CD4-positive, alpha-beta T cell treated with Interleukin-1 beta for 1 hour (primary cell): ENCODE data around the gene CPNE4.

ENCODE experiments used
- DNase-seq, 2 donors: peaks; one replicate each; pipeline ENCODE4 v3.0.0-alpha.2; 2020 to 2022

The CPNE4 gene

GRCh38 chr3:131518680-131519079 is 516.1 kb downstream of the CPNE4 start:
- DNase-seq, result no peak

- DNase-seq, result no peak
Measured at GRCh38 chr3:131505421-131505820, 529.4 kb downstream of the CPNE4 start.

DNA sequence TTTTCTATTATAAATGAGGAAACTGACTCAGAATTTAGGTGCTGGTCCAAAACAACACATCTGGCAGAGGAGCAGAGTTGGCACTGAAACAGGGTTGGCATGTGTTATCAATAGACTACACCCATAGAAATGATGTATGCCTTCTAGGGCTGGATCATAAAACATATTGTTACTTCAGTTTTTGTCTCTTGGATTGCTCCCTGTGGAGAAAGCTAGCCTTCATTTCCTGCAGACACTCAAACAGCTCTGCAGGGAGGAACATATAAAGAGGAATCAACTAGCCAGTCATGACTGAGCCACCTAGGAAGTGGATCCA is 531.5 kb downstream of the CPNE4 start:
- DNase-seq, result no peak

DNA sequence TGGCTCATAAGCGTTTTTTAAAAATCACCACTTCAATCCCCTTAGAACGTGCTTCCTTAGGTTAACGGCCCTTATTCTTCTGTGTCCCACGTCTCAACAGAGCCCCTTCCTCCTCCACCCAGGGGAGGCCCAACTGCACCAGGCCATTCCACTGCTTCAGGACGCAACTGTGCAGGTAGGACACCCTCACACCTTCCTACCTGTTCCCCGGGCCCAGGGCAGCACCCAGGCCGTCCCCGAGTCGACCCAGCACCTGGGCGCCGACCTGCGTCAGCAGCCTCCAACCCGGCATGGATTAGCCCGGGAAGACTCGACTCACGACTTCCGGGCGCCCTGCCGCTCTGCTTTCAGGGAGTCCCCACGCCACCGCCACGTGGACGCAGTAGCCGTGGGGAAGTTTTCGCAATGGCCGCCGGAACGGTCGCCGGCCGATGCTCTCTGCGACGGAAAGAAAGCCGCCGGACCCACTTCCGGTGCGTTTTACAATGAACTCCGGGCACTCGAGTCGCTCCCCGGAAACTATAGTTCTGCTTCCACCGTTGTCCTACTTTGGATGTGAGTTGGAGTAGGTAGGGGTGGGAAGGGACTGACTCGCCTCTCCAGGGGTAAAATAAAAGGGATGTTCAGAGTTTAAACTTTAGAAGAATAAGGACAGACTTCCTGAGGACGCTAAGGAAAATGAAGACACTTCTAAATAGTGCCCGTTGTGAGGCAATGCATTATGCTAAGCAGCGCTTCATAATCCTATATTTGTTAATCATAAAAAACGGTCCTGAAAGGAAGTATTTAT is 532.1 kb downstream of the CPNE4 start, which contains the start of gene MRPL3:
TSS of gene MRPL3 (minus strand) at position 442 of the 790 bp plus-strand sequence. CDS start at position 292, 150 bp downstream.
- peak; percentile 84 to 85 for DNase-seq

- no peak for DNase-seq
Measured at GRCh38 chr3:131501949-131502348, 532.9 kb downstream of the CPNE4 start.

GRCh38 chr3:131494706-131495105 is 540.1 kb downstream of the CPNE4 start:
- no peak for DNase-seq

- DNase-seq, result no peak
Measured at GRCh38 chr3:131491775-131492174, 543.0 kb downstream of the CPNE4 start.

GRCh38 chr3:131491084-131491483 is 543.7 kb downstream of the CPNE4 start:
- no peak for DNase-seq

- peak in 1 of 2 donors; percentile 32 for DNase-seq
Measured at GRCh38 chr3:131486545-131486944, 548.3 kb downstream of the CPNE4 start.

DNA sequence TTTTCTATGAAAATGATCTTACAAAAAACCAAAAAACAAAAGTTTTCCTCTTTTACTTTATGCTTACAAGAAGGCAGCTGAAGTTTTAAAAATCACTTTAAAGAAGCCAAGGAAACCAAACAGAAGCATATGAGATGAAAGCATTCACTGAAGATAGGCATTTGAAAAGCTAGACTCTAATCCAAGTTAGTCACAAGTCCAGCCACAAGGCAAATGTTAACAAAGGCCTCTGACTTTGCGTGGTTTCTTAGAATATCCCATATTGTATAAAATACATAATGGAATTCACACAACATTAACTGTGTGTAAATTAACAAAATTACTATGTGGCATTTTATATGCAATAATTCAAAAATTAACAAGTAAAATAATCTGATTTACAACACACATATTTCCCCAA is 549.7 kb downstream of the CPNE4 start:
- DNase-seq, result no peak

- DNase-seq, result no peak
Measured at GRCh38 chr3:131484496-131485111, 550.2 kb downstream of the CPNE4 start.
